ENCODE measurements around the gene LRRTM2. TPM values are rescaled to one million over a fixed set of nuclear protein-coding genes. Genes with fewer than 3 reads are reported as not detected.
"Not testable (repeated sequence)": the region's sequence is repeated elsewhere in the genome, so short reads cannot be mapped to it uniquely, and the experiment has no call there.

The LRRTM2 gene
- total RNA-seq, 1 experiment from 2014 or later, result not detected

DNA sequence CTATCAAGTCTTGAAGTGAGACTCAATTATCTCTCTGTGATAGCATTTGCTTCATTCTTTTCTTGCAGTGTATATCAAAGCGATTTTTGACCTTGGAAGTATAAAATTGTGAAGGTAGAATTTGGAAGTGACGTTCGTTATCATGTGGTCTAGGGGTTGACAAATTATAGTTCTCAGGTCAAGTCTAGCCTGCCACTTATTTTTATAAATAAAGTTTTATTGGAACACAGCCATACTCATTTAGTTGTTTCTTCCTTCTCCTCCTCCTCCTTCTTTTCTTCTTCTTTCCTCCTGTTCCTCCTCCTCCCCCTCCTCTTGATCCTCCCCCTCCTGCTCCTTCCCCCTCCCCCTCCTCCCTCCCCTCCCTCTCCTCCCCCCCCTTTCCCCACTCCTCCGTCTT is 38.0 kb downstream of the LRRTM2 start (continued):
- TF ChIP-seq, protein P1, sequence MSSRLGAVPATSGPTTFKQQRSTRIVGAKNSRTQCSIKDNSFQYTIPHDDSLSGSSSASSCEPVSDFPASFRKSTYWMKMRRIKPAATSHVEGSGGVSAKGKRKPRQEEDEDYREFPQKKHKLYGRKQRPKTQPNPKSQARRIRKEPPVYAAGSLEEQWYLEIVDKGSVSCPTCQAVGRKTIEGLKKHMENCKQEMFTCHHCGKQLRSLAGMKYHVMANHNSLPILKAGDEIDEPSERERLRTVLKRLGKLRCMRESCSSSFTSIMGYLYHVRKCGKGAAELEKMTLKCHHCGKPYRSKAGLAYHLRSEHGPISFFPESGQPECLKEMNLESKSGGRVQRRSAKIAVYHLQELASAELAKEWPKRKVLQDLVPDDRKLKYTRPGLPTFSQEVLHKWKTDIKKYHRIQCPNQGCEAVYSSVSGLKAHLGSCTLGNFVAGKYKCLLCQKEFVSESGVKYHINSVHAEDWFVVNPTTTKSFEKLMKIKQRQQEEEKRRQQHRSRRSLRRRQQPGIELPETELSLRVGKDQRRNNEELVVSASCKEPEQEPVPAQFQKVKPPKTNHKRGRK (CRISPR knock-in tag; IDR thresholded peaks at IDR 0.05; ENCODE audit: borderline replicate concordance), result no peak
- TF ChIP-seq, protein P2, sequence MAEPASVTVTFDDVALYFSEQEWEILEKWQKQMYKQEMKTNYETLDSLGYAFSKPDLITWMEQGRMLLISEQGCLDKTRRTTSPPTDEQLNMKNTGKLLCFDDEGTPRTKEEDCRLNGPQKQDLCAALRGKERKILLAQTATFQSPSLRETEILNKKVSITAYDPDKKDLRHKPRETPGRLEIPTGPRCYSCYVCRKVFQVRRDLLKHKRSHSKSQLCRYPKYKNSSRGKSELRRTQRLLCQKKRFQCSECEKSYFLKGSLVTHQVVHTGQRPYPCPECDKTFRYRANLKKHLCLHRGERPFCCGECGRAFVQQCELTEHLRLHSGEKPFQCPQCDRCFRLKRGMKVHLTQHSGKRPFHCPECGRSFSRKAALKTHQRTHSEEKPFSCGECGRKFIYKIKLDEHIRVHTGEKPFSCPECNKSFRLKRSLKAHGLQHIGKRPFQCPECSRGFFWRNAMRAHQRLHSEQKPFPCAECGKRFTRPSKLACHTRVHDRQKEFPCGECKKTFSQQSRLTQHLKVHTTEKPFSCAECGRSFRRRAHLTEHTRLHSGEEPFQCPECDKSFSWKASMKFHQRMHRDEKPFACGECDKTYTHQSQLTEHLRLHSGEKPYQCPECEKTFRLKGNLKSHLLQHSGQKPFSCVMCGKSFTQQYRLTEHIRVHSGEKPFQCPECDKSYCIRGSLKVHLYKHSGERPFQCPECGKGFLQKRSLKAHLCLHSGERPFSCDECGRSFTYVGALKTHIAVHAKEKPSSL (CRISPR knock-in tag; conservative IDR thresholded peaks at IDR 0.05), result no peak
- TF ChIP-seq ZNF671 (CRISPR knock-in tag; IDR thresholded peaks at IDR 0.05) (no peak), SP1 (CRISPR knock-in tag; conservative IDR thresholded peaks at IDR 0.05) (no peak), CREB1 (CRISPR knock-in tag; IDR thresholded peaks at IDR 0.05) (no peak), TEAD4 (CRISPR knock-in tag; IDR thresholded peaks at IDR 0.05) (no peak)

DNA sequence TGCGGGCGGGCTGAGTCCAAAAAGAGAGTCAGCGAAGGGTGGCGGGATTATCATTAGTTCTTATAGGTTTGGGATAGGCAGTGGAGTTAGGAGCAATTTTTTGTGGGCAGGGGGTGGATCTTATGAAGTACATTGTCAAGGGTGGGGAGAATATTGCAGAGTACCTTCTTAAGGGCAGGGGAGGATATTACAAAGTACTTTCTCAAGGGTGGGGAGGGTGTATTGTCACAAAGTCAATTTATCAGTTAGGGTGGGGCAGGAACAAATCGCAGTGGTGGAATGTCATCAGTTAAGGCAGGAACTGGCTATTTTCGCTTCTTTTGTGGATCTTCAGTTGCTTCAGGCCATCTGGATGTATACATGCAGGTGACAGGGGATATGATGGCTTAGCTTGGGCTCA is 40.3 kb downstream of the LRRTM2 start:
- H3K4me3 Mint-ChIP-seq, result peak overlapping the region; percentile 63
- CTCF ChIA-PET, result interaction anchor here (2.8 to 3.7 kb wide), 3 partner anchors 10 to 97 kb away, joined by 12 to 22 read pairs (median 16); no protein-coding TSS in a partner anchor
- ATAC-seq; H3K27me3 Mint-ChIP-seq (ENCODE audit: low read depth); H3K36me3 Mint-ChIP-seq; DNase-seq (ENCODE audit: low spot score); POLR2A ChIA-PET; H3K9me3 Mint-ChIP-seq: not testable (repeated sequence)
- H3K4me1 Mint-ChIP-seq, result peaks cover 91% of the 10 kb centered on the region
- peak overlapping the region; percentile 98 for H3K27ac Mint-ChIP-seq

DNA sequence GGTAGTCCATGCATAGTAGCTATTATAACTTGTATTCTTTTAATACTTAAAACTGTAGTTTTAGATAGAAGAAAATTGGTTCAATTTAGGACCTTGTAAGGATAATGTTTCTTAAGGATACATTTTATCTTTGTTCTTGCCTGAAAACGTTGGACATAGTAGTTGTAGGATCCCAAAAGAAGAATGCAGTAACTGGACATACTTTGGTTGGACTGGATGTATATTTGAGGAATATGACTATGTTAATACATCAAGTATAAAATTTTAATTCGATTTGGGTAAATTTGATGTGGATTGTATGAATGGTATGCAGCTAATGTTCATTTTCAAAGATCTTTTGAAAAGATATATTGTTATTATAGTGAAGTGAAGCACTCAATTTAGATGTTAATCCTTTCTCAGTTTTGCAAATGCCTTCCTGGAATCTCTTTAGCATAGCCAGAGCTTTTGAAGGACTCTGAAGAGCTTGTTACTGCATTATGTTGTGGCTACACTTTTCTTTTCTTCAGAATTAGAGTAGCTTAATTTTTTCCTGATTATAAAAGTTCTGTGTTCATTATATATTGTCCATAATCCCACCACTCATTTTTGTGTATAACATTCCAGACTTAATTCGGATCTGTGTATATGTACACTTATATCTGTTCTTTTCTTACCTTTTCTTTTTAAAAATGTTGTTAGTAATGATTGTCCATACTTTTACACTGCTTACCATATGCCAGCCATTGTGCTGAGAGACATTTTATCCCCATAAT is 41.2 kb downstream of the LRRTM2 start:
- DNase-seq (ENCODE audit: low spot score), result no peak
- ChIA-PET POLR2A (interaction anchor here (1.2 kb wide), 1 partner anchor 81 kb away, joined by 3 read pairs; the partner anchor contains the start of gene CTNNA1), CTCF (interaction anchor here (2.8 to 3.7 kb wide), 3 partner anchors 9 to 98 kb away, joined by 12 to 22 read pairs (median 16); no protein-coding TSS in a partner anchor)
- Mint-ChIP-seq H3K4me3 (peak overlapping the region; percentile 63), H3K4me1 (peaks cover 87% of the 10 kb centered on the region), H3K27me3 (ENCODE audit: low read depth) (no peaks in the 10 kb centered on the region), H3K27ac (peak overlapping the region; percentile 98), H3K36me3 (peaks cover 16% of the 10 kb centered on the region), H3K9me3 (peaks cover 8% of the 10 kb centered on the region)
- TF ChIP-seq, protein P3, sequence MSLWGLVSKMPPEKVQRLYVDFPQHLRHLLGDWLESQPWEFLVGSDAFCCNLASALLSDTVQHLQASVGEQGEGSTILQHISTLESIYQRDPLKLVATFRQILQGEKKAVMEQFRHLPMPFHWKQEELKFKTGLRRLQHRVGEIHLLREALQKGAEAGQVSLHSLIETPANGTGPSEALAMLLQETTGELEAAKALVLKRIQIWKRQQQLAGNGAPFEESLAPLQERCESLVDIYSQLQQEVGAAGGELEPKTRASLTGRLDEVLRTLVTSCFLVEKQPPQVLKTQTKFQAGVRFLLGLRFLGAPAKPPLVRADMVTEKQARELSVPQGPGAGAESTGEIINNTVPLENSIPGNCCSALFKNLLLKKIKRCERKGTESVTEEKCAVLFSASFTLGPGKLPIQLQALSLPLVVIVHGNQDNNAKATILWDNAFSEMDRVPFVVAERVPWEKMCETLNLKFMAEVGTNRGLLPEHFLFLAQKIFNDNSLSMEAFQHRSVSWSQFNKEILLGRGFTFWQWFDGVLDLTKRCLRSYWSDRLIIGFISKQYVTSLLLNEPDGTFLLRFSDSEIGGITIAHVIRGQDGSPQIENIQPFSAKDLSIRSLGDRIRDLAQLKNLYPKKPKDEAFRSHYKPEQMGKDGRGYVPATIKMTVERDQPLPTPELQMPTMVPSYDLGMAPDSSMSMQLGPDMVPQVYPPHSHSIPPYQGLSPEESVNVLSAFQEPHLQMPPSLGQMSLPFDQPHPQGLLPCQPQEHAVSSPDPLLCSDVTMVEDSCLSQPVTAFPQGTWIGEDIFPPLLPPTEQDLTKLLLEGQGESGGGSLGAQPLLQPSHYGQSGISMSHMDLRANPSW (CRISPR knock-in tag; conservative IDR thresholded peaks at IDR 0.05; ENCODE audit: low read depth), result no peak
- TF ChIP-seq ESRRA (CRISPR knock-in tag; IDR thresholded peaks at IDR 0.05; ENCODE audit: borderline replicate concordance), result no peak
- TF ChIP-seq, protein P4, sequence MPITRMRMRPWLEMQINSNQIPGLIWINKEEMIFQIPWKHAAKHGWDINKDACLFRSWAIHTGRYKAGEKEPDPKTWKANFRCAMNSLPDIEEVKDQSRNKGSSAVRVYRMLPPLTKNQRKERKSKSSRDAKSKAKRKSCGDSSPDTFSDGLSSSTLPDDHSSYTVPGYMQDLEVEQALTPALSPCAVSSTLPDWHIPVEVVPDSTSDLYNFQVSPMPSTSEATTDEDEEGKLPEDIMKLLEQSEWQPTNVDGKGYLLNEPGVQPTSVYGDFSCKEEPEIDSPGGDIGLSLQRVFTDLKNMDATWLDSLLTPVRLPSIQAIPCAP (CRISPR knock-in tag; IDR thresholded peaks at IDR 0.05), result no peak
- peak; percentile 65 for ATAC-seq

DNA sequence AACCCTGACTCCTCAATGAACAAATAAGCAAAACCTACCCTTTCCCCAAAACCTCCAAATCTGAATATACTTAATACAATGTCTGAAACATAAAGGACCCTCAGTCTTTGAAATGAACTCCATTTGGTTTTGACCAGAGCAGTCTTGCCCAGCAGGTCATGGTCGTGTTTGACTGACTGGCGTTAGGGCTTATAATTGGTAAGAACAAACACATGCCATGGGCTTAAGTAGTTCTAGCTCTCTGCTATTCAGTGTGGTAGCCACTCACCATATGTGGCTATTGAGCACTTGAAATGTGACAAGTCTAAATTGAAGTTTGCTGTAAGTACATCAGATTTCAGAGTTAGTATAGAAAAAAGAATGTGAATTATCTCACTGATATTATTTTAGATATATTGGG is 42.1 kb downstream of the LRRTM2 start:
- Mint-ChIP-seq H3K9me3 (peaks cover 8% of the 10 kb centered on the region), H3K27ac (peak overlapping the region; percentile 95), H3K27me3 (ENCODE audit: low read depth) (no peaks in the 10 kb centered on the region), H3K4me1 (peaks cover 89% of the 10 kb centered on the region), H3K36me3 (peaks cover 24% of the 10 kb centered on the region), H3K4me3 (peak overlapping the region; percentile 11)
- DNase-seq (ENCODE audit: low spot score) (no peak), ATAC-seq (peak; percentile 63)
- POLR2A ChIA-PET, result no interaction called here
- CTCF ChIA-PET, result interaction anchor here (2.8 to 3.7 kb wide), 3 partner anchors 8 to 99 kb away, joined by 12 to 22 read pairs (median 16); no protein-coding TSS in a partner anchor
- TF ChIP-seq SMAD4 (CRISPR knock-in tag; IDR thresholded peaks at IDR 0.05) (no peak), SP1 (CRISPR knock-in tag; conservative IDR thresholded peaks at IDR 0.05) (no peak), ZNF121 (CRISPR knock-in tag; IDR thresholded peaks at IDR 0.05) (no peak)
- TF ChIP-seq, protein P5, sequence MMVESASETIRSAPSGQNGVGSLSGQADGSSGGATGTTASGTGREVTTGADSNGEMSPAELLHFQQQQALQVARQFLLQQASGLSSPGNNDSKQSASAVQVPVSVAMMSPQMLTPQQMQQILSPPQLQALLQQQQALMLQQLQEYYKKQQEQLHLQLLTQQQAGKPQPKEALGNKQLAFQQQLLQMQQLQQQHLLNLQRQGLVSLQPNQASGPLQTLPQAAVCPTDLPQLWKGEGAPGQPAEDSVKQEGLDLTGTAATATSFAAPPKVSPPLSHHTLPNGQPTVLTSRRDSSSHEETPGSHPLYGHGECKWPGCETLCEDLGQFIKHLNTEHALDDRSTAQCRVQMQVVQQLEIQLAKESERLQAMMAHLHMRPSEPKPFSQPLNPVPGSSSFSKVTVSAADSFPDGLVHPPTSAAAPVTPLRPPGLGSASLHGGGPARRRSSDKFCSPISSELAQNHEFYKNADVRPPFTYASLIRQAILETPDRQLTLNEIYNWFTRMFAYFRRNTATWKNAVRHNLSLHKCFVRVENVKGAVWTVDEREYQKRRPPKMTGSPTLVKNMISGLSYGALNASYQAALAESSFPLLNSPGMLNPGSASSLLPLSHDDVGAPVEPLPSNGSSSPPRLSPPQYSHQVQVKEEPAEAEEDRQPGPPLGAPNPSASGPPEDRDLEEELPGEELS (CRISPR knock-in tag; IDR thresholded peaks at IDR 0.05), result no peak
- TF ChIP-seq, protein P6, sequence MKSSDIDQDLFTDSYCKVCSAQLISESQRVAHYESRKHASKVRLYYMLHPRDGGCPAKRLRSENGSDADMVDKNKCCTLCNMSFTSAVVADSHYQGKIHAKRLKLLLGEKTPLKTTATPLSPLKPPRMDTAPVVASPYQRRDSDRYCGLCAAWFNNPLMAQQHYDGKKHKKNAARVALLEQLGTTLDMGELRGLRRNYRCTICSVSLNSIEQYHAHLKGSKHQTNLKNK (CRISPR knock-in tag; IDR thresholded peaks at IDR 0.05), result no peak
- TF ChIP-seq, protein P7, sequence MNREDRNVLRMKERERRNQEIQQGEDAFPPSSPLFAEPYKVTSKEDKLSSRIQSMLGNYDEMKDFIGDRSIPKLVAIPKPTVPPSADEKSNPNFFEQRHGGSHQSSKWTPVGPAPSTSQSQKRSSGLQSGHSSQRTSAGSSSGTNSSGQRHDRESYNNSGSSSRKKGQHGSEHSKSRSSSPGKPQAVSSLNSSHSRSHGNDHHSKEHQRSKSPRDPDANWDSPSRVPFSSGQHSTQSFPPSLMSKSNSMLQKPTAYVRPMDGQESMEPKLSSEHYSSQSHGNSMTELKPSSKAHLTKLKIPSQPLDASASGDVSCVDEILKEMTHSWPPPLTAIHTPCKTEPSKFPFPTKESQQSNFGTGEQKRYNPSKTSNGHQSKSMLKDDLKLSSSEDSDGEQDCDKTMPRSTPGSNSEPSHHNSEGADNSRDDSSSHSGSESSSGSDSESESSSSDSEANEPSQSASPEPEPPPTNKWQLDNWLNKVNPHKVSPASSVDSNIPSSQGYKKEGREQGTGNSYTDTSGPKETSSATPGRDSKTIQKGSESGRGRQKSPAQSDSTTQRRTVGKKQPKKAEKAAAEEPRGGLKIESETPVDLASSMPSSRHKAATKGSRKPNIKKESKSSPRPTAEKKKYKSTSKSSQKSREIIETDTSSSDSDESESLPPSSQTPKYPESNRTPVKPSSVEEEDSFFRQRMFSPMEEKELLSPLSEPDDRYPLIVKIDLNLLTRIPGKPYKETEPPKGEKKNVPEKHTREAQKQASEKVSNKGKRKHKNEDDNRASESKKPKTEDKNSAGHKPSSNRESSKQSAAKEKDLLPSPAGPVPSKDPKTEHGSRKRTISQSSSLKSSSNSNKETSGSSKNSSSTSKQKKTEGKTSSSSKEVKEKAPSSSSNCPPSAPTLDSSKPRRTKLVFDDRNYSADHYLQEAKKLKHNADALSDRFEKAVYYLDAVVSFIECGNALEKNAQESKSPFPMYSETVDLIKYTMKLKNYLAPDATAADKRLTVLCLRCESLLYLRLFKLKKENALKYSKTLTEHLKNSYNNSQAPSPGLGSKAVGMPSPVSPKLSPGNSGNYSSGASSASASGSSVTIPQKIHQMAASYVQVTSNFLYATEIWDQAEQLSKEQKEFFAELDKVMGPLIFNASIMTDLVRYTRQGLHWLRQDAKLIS (CRISPR knock-in tag; IDR thresholded peaks at IDR 0.05; ENCODE audit: borderline replicate concordance), result no peak
